HG03066 (cell line): ENCODE measurements around the gene DOK1.
"Not testable (repeated sequence)": the region's sequence is repeated elsewhere in the genome, so short reads cannot be mapped to it uniquely, and the experiment has no call there.

Source experiments
- ATAC-seq: cut with Tn5 transposase; IDR thresholded peaks from one replicate; pipeline ENCODE4 v1.9.1; 2021; ENCODE audit warnings: low read depth; ENCODE audit not compliant: unreplicated experiment

DOK1 gene

GRCh38 chr2:74544634-74545033 is 9.9 kb upstream of the DOK1 start:
- no peak for ATAC-seq

- no peak for ATAC-seq
Measured at GRCh38 chr2:74546004-74546403, 8.5 kb upstream of the DOK1 start.

- ATAC-seq: no peak
Measured at GRCh38 chr2:74548285-74548899, 6.1 kb upstream of the DOK1 start.

GRCh38 chr2:74548900-74549826 is 5.4 kb upstream of the DOK1 start:
- peak; percentile 53 for ATAC-seq

GRCh38 chr2:74550231-74550630 is 4.3 kb upstream of the DOK1 start:
- ATAC-seq: no peak

GRCh38 chr2:74551530-74551929 is 3.0 kb upstream of the DOK1 start:
- ATAC-seq: no peak

GRCh38 chr2:74551942-74552913 is 2.3 kb upstream of the DOK1 start:
- ATAC-seq: no peak

- ATAC-seq: no peak
Measured at GRCh38 chr2:74552914-74553811, 1.4 kb upstream of the DOK1 start.

- peak; percentile 55 for ATAC-seq
Measured at GRCh38 chr2:74554820-74555531, 456 bp downstream of the DOK1 start.

GRCh38 chr2:74555610-74556103 is 1.1 kb downstream of the DOK1 start:
- no peak for ATAC-seq

GRCh38 chr2:74556159-74556558 is 1.6 kb downstream of the DOK1 start:
- ATAC-seq: no peak

GRCh38 chr2:74556831-74557370 is 2.4 kb downstream of the DOK1 start:
- no peak for ATAC-seq

GRCh38 chr2:74558284-74559230 is 4.0 kb downstream of the DOK1 start:
- no peak for ATAC-seq

GRCh38 chr2:74559912-74560311 is 5.4 kb downstream of the DOK1 start:
- no peak for ATAC-seq

- no peak for ATAC-seq
Measured at GRCh38 chr2:74560591-74560990, 6.1 kb downstream of the DOK1 start.

- ATAC-seq: not testable (repeated sequence)
Measured at GRCh38 chr2:74561022-74561421, 6.5 kb downstream of the DOK1 start.

GRCh38 chr2:74562126-74562775 is 7.7 kb downstream of the DOK1 start:
- no peak for ATAC-seq
